Measurements from ENCODE around the gene MUC3A. TPM values are rescaled to one million over a fixed set of nuclear protein-coding genes. Genes with fewer than 3 reads are reported as not detected.
"Not testable (repeated sequence)": the region's sequence is repeated elsewhere in the genome, so short reads cannot be mapped to it uniquely, and the experiment has no call there.

MUC3A gene
- total and polyA plus RNA-seq, 4 donors = 0.25 to 2.9 (median 0.87) TPM

DNA sequence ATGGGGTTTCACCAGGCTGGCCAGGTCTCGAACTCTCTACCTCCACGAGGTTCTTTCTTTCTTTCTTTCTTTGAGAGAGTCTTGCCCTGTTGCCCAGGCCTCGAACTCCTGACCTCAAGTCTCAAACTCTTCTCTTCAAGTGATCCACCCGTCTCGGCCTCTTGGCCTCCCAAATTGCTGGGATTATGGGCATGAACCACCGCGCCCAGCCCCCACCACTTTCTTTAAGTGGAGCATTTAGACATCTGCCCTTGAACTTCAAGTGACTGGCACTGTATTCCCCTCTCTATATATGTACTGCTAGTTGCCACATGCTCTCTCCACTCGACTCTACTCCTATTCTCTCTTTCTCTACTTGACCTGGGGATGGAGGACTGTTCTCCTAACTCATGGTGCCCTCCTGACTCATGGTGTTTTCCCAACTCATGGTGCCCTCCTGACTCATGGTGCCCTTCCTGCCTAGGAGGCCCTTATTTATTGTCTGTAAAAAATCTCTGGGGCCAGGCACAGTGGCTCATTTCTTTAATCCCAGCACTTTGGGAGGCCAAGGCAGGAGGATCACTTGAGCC, 34.4 kb upstream of the MUC3A start:
- H3K27me3 ChIP-seq (ENCODE audit: control insufficient read depth in 4 of 4, insufficient read depth in 4 of 4, low read length in 3 of 4) = no peaks in the 10 kb centered on the region
- no peak overlapping the region for H3K9ac ChIP-seq (ENCODE audit: low read depth in 1 of 2, low read length in 2 of 2)
- TF ChIP-seq EGR1 (IDR thresholded peaks at IDR 0.05; ENCODE audit: low read depth in 2 of 2) (no peak), HNF4A (conservative IDR thresholded peaks at IDR 0.05) (no peak), RXRA (IDR thresholded peaks at IDR 0.05) (no peak), RAD21 (IDR thresholded peaks at IDR 0.05) (no peak), FOXA2 (IDR thresholded peaks at IDR 0.05) (no peak), FOXA1 (IDR thresholded peaks at IDR 0.05) (no peak)
- TF ChIP-seq, protein P1, sequence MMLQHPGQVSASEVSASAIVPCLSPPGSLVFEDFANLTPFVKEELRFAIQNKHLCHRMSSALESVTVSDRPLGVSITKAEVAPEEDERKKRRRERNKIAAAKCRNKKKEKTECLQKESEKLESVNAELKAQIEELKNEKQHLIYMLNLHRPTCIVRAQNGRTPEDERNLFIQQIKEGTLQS (IDR thresholded peaks at IDR 0.05) = no peak
- H3K36me3 ChIP-seq (ENCODE audit: control insufficient read depth in 4 of 4, insufficient read depth in 3 of 4, low read depth in 1 of 4, low read length in 3 of 4) = no peaks in the 10 kb centered on the region
- no peak overlapping the region for H3K4me3 ChIP-seq (ENCODE audit: low read depth in 1 of 3, low read length in 3 of 3)
- peaks cover 4 to 20% (median 7%) of the 10 kb centered on the region in 4 donors for H3K4me1 ChIP-seq (ENCODE audit: control insufficient read depth in 4 of 4, insufficient read depth in 4 of 4, low read length in 3 of 4)
- WGBS = 93% methylated on average over 8 of the region's 8 CpGs
- H3K27ac ChIP-seq (ENCODE audit: low read depth in 1 of 2, low read length in 2 of 2) = peak overlapping the region; percentile 64 to 66
- H3K9me3 ChIP-seq (ENCODE audit: control insufficient read depth in 4 of 4, low read length in 3 of 4) = no peaks in the 10 kb centered on the region
- no peak for DNase-seq (ENCODE audit: low spot score)

DNA sequence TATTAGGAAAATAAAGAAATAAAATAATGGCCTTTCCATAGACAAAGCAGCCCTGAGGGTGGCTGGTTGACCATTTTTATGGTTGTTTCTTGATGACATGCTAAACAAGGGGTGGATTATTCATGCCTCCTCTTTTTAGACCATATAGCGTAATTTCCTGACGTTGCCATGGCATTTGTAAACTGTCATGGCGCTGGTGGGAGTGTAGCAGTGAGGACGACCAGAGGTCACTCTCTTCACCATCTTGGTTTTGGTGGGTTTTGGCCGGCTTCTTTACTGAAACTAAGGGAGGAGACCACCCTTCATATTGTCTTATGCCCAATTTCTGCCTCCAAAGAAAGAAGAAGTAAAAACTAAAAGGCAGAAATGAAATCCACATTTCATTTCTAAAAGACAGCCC, 30.0 kb upstream of the MUC3A start:
- not testable (repeated sequence) for H3K4me1 ChIP-seq (ENCODE audit: control insufficient read depth in 4 of 4, insufficient read depth in 4 of 4, low read length in 3 of 4); H3K4me3 ChIP-seq (ENCODE audit: low read depth in 1 of 3, low read length in 3 of 3); DNase-seq (ENCODE audit: low spot score); H3K27me3 ChIP-seq (ENCODE audit: control insufficient read depth in 4 of 4, insufficient read depth in 4 of 4, low read length in 3 of 4); H3K9me3 ChIP-seq (ENCODE audit: control insufficient read depth in 4 of 4, low read length in 3 of 4); H3K27ac ChIP-seq (ENCODE audit: low read depth in 1 of 2, low read length in 2 of 2); H3K9ac ChIP-seq (ENCODE audit: low read depth in 1 of 2, low read length in 2 of 2); H3K36me3 ChIP-seq (ENCODE audit: control insufficient read depth in 4 of 4, insufficient read depth in 3 of 4, low read depth in 1 of 4, low read length in 3 of 4)
- 91% methylated on average over 5 of the region's 5 CpGs for WGBS

DNA sequence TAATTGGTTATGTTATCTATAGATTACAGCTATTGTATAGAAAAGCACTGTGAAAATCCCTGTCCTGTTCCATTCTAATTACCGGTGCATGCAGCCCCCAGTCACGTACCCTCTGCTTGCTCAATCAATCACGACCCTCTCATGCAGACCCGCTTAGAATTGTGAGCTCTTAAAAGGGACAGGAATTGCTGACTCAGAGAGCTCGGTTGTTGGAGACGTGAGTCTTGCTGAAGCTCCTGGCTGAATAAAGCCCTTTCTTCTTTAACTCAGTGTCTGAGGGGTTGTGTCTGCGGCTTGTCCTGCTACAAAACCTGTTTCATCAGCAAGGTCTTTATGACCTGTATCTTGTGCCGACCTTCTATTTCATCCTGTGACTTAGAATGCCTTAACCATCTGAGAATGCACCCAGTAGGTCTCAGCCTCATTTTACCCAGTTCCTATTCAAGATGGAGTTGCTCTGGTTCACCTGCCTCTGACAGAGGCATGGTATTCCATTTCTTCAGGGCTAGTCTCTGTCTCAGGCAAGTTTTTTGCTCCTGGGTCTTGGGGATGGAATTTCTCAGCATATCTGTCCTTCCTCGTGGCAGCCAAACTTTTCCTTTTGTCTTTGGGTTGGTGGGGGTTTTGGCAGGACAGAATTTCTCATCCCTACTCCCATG, 29.4 kb upstream of the MUC3A start:
- not testable (repeated sequence) for H3K27ac ChIP-seq (ENCODE audit: low read depth in 1 of 2, low read length in 2 of 2); DNase-seq (ENCODE audit: low spot score); H3K36me3 ChIP-seq (ENCODE audit: control insufficient read depth in 4 of 4, insufficient read depth in 3 of 4, low read depth in 1 of 4, low read length in 3 of 4); H3K4me1 ChIP-seq (ENCODE audit: control insufficient read depth in 4 of 4, insufficient read depth in 4 of 4, low read length in 3 of 4); H3K9me3 ChIP-seq (ENCODE audit: control insufficient read depth in 4 of 4, low read length in 3 of 4); H3K9ac ChIP-seq (ENCODE audit: low read depth in 1 of 2, low read length in 2 of 2); H3K4me3 ChIP-seq (ENCODE audit: low read depth in 1 of 3, low read length in 3 of 3); H3K27me3 ChIP-seq (ENCODE audit: control insufficient read depth in 4 of 4, insufficient read depth in 4 of 4, low read length in 3 of 4)
- WGBS = 85% methylated on average over 9 of the region's 9 CpGs

DNA sequence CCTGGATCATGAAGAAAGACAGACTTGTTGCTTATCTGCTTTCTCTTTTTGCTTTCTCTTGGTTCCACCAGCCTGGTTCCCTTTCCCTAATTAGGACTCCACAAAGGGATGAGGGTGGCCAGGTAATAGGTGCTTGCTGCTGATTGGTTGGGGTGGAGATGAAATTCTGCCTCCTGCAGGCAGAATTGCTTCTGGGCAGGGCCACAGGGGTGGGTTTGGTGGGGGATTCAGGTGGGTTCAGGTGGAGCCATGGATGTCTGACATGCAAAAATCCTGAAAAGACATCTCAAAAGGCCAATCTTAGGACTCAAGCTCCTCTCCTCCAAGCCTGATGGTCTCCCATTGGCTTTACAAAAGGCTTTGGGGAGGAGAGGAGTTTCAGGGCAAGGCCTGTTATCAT, 28.3 kb upstream of the MUC3A start:
- Histone ChIP-seq H3K4me1 (ENCODE audit: control insufficient read depth in 4 of 4, insufficient read depth in 4 of 4, low read length in 3 of 4) (peaks cover 0 to 2% (median 0%) of the 10 kb centered on the region in 4 donors), H3K9me3 (ENCODE audit: control insufficient read depth in 4 of 4, low read length in 3 of 4) (no peaks in the 10 kb centered on the region), H3K27ac (ENCODE audit: low read depth in 1 of 2, low read length in 2 of 2) (no peak overlapping the region), H3K36me3 (ENCODE audit: control insufficient read depth in 4 of 4, insufficient read depth in 3 of 4, low read depth in 1 of 4, low read length in 3 of 4) (no peaks in the 10 kb centered on the region), H3K9ac (ENCODE audit: low read depth in 1 of 2, low read length in 2 of 2) (no peak overlapping the region), H3K27me3 (ENCODE audit: control insufficient read depth in 4 of 4, insufficient read depth in 4 of 4, low read length in 3 of 4) (no peaks in the 10 kb centered on the region), H3K4me3 (ENCODE audit: low read depth in 1 of 3, low read length in 3 of 3) (no peak overlapping the region)
- DNase-seq (ENCODE audit: low spot score) = no peak
- no peak for TF ChIP-seq JUND (IDR thresholded peaks at IDR 0.05)
- no peak for TF ChIP-seq NR2F2 (IDR thresholded peaks at IDR 0.05)
- TF ChIP-seq HNF4A (conservative IDR thresholded peaks at IDR 0.05) = no peak
- TF ChIP-seq, protein P2, sequence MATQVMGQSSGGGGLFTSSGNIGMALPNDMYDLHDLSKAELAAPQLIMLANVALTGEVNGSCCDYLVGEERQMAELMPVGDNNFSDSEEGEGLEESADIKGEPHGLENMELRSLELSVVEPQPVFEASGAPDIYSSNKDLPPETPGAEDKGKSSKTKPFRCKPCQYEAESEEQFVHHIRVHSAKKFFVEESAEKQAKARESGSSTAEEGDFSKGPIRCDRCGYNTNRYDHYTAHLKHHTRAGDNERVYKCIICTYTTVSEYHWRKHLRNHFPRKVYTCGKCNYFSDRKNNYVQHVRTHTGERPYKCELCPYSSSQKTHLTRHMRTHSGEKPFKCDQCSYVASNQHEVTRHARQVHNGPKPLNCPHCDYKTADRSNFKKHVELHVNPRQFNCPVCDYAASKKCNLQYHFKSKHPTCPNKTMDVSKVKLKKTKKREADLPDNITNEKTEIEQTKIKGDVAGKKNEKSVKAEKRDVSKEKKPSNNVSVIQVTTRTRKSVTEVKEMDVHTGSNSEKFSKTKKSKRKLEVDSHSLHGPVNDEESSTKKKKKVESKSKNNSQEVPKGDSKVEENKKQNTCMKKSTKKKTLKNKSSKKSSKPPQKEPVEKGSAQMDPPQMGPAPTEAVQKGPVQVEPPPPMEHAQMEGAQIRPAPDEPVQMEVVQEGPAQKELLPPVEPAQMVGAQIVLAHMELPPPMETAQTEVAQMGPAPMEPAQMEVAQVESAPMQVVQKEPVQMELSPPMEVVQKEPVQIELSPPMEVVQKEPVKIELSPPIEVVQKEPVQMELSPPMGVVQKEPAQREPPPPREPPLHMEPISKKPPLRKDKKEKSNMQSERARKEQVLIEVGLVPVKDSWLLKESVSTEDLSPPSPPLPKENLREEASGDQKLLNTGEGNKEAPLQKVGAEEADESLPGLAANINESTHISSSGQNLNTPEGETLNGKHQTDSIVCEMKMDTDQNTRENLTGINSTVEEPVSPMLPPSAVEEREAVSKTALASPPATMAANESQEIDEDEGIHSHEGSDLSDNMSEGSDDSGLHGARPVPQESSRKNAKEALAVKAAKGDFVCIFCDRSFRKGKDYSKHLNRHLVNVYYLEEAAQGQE (IDR thresholded peaks at IDR 0.05) = no peak
- no peak for TF ChIP-seq YY1 (IDR thresholded peaks at IDR 0.05)
- TF ChIP-seq, protein P3, sequence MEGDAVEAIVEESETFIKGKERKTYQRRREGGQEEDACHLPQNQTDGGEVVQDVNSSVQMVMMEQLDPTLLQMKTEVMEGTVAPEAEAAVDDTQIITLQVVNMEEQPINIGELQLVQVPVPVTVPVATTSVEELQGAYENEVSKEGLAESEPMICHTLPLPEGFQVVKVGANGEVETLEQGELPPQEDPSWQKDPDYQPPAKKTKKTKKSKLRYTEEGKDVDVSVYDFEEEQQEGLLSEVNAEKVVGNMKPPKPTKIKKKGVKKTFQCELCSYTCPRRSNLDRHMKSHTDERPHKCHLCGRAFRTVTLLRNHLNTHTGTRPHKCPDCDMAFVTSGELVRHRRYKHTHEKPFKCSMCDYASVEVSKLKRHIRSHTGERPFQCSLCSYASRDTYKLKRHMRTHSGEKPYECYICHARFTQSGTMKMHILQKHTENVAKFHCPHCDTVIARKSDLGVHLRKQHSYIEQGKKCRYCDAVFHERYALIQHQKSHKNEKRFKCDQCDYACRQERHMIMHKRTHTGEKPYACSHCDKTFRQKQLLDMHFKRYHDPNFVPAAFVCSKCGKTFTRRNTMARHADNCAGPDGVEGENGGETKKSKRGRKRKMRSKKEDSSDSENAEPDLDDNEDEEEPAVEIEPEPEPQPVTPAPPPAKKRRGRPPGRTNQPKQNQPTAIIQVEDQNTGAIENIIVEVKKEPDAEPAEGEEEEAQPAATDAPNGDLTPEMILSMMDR (IDR thresholded peaks at IDR 0.05; ENCODE audit: low read depth, low read length, missing input control) = no peak
- TF ChIP-seq, protein P1 (IDR thresholded peaks at IDR 0.05) = no peak
- TF ChIP-seq, protein P4, sequence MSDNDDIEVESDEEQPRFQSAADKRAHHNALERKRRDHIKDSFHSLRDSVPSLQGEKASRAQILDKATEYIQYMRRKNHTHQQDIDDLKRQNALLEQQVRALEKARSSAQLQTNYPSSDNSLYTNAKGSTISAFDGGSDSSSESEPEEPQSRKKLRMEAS (IDR thresholded peaks at IDR 0.05) = no peak
- no peak for TF ChIP-seq TAF1 (conservative IDR thresholded peaks at IDR 0.05)
- no peak for TF ChIP-seq RXRA (IDR thresholded peaks at IDR 0.05)
- no peak for TF ChIP-seq HNF4G (IDR thresholded peaks at IDR 0.05)
- no peak for TF ChIP-seq FOXA2 (IDR thresholded peaks at IDR 0.05)
- no peak for TF ChIP-seq RAD21 (IDR thresholded peaks at IDR 0.05)
